CD4-positive, CD25-positive, alpha-beta regulatory T cell (primary cell): ENCODE results near the gene ANKRD6. TPM values are rescaled to one million over a fixed set of nuclear protein-coding genes. Genes with fewer than 3 reads are reported as not detected.
A peak's percentile ranks its signal among the peaks of the same experiment; 100 is the strongest.
"Not testable (repeated sequence)": the region's sequence is repeated elsewhere in the genome, so short reads cannot be mapped to it uniquely, and the experiment has no call there.

ENCODE experiments used
- ATAC-seq, 2 donors: fragments of 150-1000 bp; cut with Tn5 transposase; one replicate each; pipeline ENCODE4 v1.10.0; 2021; ENCODE audit warnings: low read depth in 2 of 2, moderate number of reproducible peaks in 2 of 2, moderate library complexity in 1 of 2
- DNase-seq, 3 donors: peaks; one replicate each; pipeline versions ENCODE4 v3.0.0 to v3.0.0-alpha.2; 2012 to 2022; ENCODE audit warnings: mixed read lengths in 1 of 3
- H3K27ac ChIP-seq: one replicate; pipeline ENCODE4 v1.7.0; 2013; ENCODE audit warnings: mild to moderate bottlenecking, low read length; ENCODE audit not compliant: insufficient read depth, poor library complexity, severe bottlenecking
- H3K27me3 ChIP-seq: one replicate; pipeline ENCODE4 v1.7.0; 2013; ENCODE audit warnings: low read length; ENCODE audit not compliant: control insufficient read depth, insufficient read depth
- H3K36me3 ChIP-seq: one replicate; pipeline ENCODE4 v1.7.0; 2013; ENCODE audit warnings: mild to moderate bottlenecking, low read length, moderate library complexity; ENCODE audit not compliant: control insufficient read depth, insufficient read depth
- H3K4me1 ChIP-seq: 2 replicates; pipeline ENCODE4 v1.7.0; 2013; ENCODE audit warnings: mild to moderate bottlenecking, low read length; ENCODE audit not compliant: insufficient read depth, control insufficient read depth, poor library complexity, severe bottlenecking
- H3K4me3 ChIP-seq: one replicate; pipeline ENCODE4 v1.7.0; 2013; ENCODE audit warnings: low read depth, mild to moderate bottlenecking, low read length, moderate library complexity
- H3K9me3 ChIP-seq, 2 experiments: 1 replicate in 1 of 2; 2 replicates in 1 of 2; pipeline ENCODE4 v1.7.0; 2013; ENCODE audit warnings: low read length in 2 of 2, mild to moderate bottlenecking in 1 of 2, moderate library complexity in 1 of 2; ENCODE audit not compliant: control insufficient read depth in 2 of 2
- H3K27ac Mint-ChIP-seq, 3 donors: one replicate each; pipeline ENCODE4 v1.8.0; 2020 to 2022; ENCODE audit warnings: mild to moderate bottlenecking in 3 of 3, mixed read lengths in 3 of 3, moderate library complexity in 2 of 3
- H3K27me3 Mint-ChIP-seq: one replicate; pipeline ENCODE4 v1.8.0; 2022; ENCODE audit warnings: mild to moderate bottlenecking, mixed read lengths
- H3K36me3 Mint-ChIP-seq: one replicate; pipeline ENCODE4 v1.8.0; 2020; ENCODE audit warnings: mixed read lengths
- H3K4me1 Mint-ChIP-seq, 4 donors: one replicate each; pipeline ENCODE4 v1.8.0; 2020 to 2022; ENCODE audit warnings: mixed read lengths in 4 of 4, mild to moderate bottlenecking in 1 of 4
- H3K4me3 Mint-ChIP-seq, 4 donors: one replicate each; pipeline ENCODE4 v1.8.0; 2020 to 2022; ENCODE audit warnings: mild to moderate bottlenecking in 4 of 4, mixed read lengths in 4 of 4, moderate library complexity in 3 of 4
- H3K9me3 Mint-ChIP-seq, 7 donors: one replicate each; pipeline ENCODE4 v1.8.0; 2020 to 2022; ENCODE audit warnings: mixed read lengths in 7 of 7, mild to moderate bottlenecking in 3 of 7, moderate library complexity in 2 of 7
- polyA plus RNA-seq, 4 donors: library from polyadenylated mRNA; unstranded; fragments of 300-500 nt; fragmentation: Illumina TruSeq; gene quantifications; one replicate each; pipeline ENCODE4 v1.2.3, GENCODE V29; 2021
- total RNA-seq: library from RNA; stranded (reverse); gene quantifications from one replicate; pipeline ENCODE4 v1.2.3, GENCODE V29; 2022

The ANKRD6 gene
- total and polyA plus RNA-seq, 5 donors from 2014 or later: 0.54 to 6.0 (median 1.4) TPM

GRCh38 chr6:89615882-89616281, 182.9 kb downstream of the ANKRD6 start:
- no peaks in the 10 kb centered on the region for H3K9me3 Mint-ChIP-seq
- no peak overlapping the region for H3K4me3 Mint-ChIP-seq
- Histone ChIP-seq H3K27ac (no peak overlapping the region), H3K4me1 (no peaks in the 10 kb centered on the region), H3K27me3 (no peaks in the 10 kb centered on the region), H3K36me3 (no peaks in the 10 kb centered on the region), H3K9me3 (no peaks in the 10 kb centered on the region), H3K4me3 (no peak overlapping the region)
- H3K4me1 Mint-ChIP-seq: no peaks in the 10 kb centered on the region
- no peaks in the 10 kb centered on the region for H3K27me3 Mint-ChIP-seq
- no peak for ATAC-seq
- no peak for DNase-seq
- no peak overlapping the region for H3K27ac Mint-ChIP-seq
- peaks cover 3% of the 10 kb centered on the region for H3K36me3 Mint-ChIP-seq

- no peak overlapping the region for H3K27ac Mint-ChIP-seq
- H3K27me3 Mint-ChIP-seq: no peaks in the 10 kb centered on the region
- ATAC-seq (no peak), DNase-seq (no peak)
- Histone ChIP-seq H3K9me3 (no peaks in the 10 kb centered on the region), H3K27me3 (no peaks in the 10 kb centered on the region), H3K36me3 (no peaks in the 10 kb centered on the region), H3K4me1 (no peaks in the 10 kb centered on the region), H3K27ac (no peak overlapping the region), H3K4me3 (no peak overlapping the region)
- no peaks in the 10 kb centered on the region for H3K4me1 Mint-ChIP-seq
- no peak overlapping the region for H3K4me3 Mint-ChIP-seq
- H3K36me3 Mint-ChIP-seq: peaks cover 3% of the 10 kb centered on the region
- no peaks in the 10 kb centered on the region for H3K9me3 Mint-ChIP-seq
These were observed 183.6 kb downstream of the ANKRD6 start for GRCh38 chr6:89616531-89616930.

- DNase-seq (no peak), ATAC-seq (no peak)
- Mint-ChIP-seq H3K9me3 (no peaks in the 10 kb centered on the region), H3K36me3 (peaks cover 3% of the 10 kb centered on the region), H3K27me3 (no peaks in the 10 kb centered on the region), H3K27ac (no peak overlapping the region), H3K4me3 (no peak overlapping the region), H3K4me1 (no peaks in the 10 kb centered on the region)
- H3K27ac ChIP-seq: no peak overlapping the region
- no peaks in the 10 kb centered on the region for H3K27me3 ChIP-seq
- no peaks in the 10 kb centered on the region for H3K36me3 ChIP-seq
- H3K4me3 ChIP-seq: no peak overlapping the region
- no peaks in the 10 kb centered on the region for H3K4me1 ChIP-seq
- no peaks in the 10 kb centered on the region for H3K9me3 ChIP-seq
These were observed 185.1 kb downstream of the ANKRD6 start for GRCh38 chr6:89618026-89618425.

- Mint-ChIP-seq H3K27me3 (no peaks in the 10 kb centered on the region), H3K4me1 (no peaks in the 10 kb centered on the region), H3K9me3 (no peaks in the 10 kb centered on the region), H3K27ac (no peak overlapping the region), H3K36me3 (peaks cover 3% of the 10 kb centered on the region), H3K4me3 (no peak overlapping the region)
- H3K9me3 ChIP-seq: no peaks in the 10 kb centered on the region
- ATAC-seq (no peak), DNase-seq (no peak)
- H3K4me3 ChIP-seq: no peak overlapping the region
- H3K36me3 ChIP-seq: no peaks in the 10 kb centered on the region
- H3K4me1 ChIP-seq: no peaks in the 10 kb centered on the region
- H3K27ac ChIP-seq: no peak overlapping the region
- H3K27me3 ChIP-seq: no peaks in the 10 kb centered on the region
These were observed 186.6 kb downstream of the ANKRD6 start for GRCh38 chr6:89619567-89619966.

GRCh38 chr6:89623749-89624148, 190.8 kb downstream of the ANKRD6 start:
- Mint-ChIP-seq H3K27me3 (no peaks in the 10 kb centered on the region), H3K4me3 (no peak overlapping the region), H3K4me1 (no peaks in the 10 kb centered on the region), H3K36me3 (peaks cover 8% of the 10 kb centered on the region), H3K9me3 (no peaks in the 10 kb centered on the region), H3K27ac (no peak overlapping the region)
- no peaks in the 10 kb centered on the region for H3K27me3 ChIP-seq
- no peaks in the 10 kb centered on the region for H3K36me3 ChIP-seq
- H3K4me1 ChIP-seq: no peaks in the 10 kb centered on the region
- ATAC-seq (no peak), DNase-seq (no peak)
- no peak overlapping the region for H3K4me3 ChIP-seq
- no peaks in the 10 kb centered on the region for H3K9me3 ChIP-seq
- no peak overlapping the region for H3K27ac ChIP-seq

GRCh38 chr6:89630488-89630887, 197.5 kb downstream of the ANKRD6 start:
- Mint-ChIP-seq H3K36me3 (peaks cover 5% of the 10 kb centered on the region), H3K4me1 (peaks cover 2 to 16% (median 4%) of the 10 kb centered on the region in 4 donors)

GRCh38 chr6:89636412-89636811, 203.5 kb downstream of the ANKRD6 start:
- H3K27me3 ChIP-seq, H3K36me3 ChIP-seq, H3K27me3 Mint-ChIP-seq, DNase-seq, H3K9me3 ChIP-seq, H3K4me3 ChIP-seq, H3K9me3 Mint-ChIP-seq, H3K27ac ChIP-seq, ATAC-seq, H3K27ac Mint-ChIP-seq: not testable (repeated sequence)
- H3K4me3 Mint-ChIP-seq: peak overlapping the region; percentile 28 to 61 (median 50)
- H3K4me1 ChIP-seq: peaks cover 20% of the 10 kb centered on the region
- H3K36me3 Mint-ChIP-seq: peaks cover 14% of the 10 kb centered on the region
- peaks cover 25 to 54% (median 33%) of the 10 kb centered on the region in 4 donors for H3K4me1 Mint-ChIP-seq

More at GRCh38 chr6:89630488-89630887, 197.5 kb downstream of the ANKRD6 start:
- Histone ChIP-seq H3K4me3 (no peak overlapping the region), H3K27me3 (no peaks in the 10 kb centered on the region), H3K9me3 (no peaks in the 10 kb centered on the region), H3K4me1 (no peaks in the 10 kb centered on the region), H3K27ac (no peak overlapping the region), H3K36me3 (peaks cover 3% of the 10 kb centered on the region)
- ATAC-seq (no peak), DNase-seq (no peak)
- Mint-ChIP-seq H3K27ac (peak overlapping the region in 1 of 3 donors; percentile 46), H3K27me3 (no peaks in the 10 kb centered on the region), H3K4me3 (no peak overlapping the region), H3K9me3 (no peaks in the 10 kb centered on the region)

GRCh38 chr6:89637960-89638319, 205.0 kb downstream of the ANKRD6 start:
- H3K27ac Mint-ChIP-seq: peak overlapping the region; percentile 97 to 99 (median 99)
- Histone ChIP-seq H3K9me3 (no peaks in the 10 kb centered on the region), H3K27ac (peak overlapping the region; percentile 97), H3K4me3 (peak overlapping the region; percentile 95), H3K27me3 (no peaks in the 10 kb centered on the region), H3K36me3 (peaks cover 15% of the 10 kb centered on the region), H3K4me1 (peaks cover 20% of the 10 kb centered on the region)
- DNase-seq (no peak), ATAC-seq (no peak)
- H3K36me3 Mint-ChIP-seq: peaks cover 14% of the 10 kb centered on the region
- H3K9me3 Mint-ChIP-seq: peaks cover 0 to 1% (median 0%) of the 10 kb centered on the region in 7 donors
- H3K4me1 Mint-ChIP-seq: peaks cover 23 to 52% (median 33%) of the 10 kb centered on the region in 4 donors
- H3K27me3 Mint-ChIP-seq: no peaks in the 10 kb centered on the region
- peak overlapping the region; percentile 96 to 100 (median 98) for H3K4me3 Mint-ChIP-seq
